CD4-positive, alpha-beta T cell treated with Interleukin-4 for 1 hour (primary cell): ENCODE results near the gene RNF13.

Source experiments
- DNase-seq, 2 donors: peaks; one replicate each; pipeline ENCODE4 v3.0.0-alpha.2; 2020 to 2022

The RNF13 gene

DNA sequence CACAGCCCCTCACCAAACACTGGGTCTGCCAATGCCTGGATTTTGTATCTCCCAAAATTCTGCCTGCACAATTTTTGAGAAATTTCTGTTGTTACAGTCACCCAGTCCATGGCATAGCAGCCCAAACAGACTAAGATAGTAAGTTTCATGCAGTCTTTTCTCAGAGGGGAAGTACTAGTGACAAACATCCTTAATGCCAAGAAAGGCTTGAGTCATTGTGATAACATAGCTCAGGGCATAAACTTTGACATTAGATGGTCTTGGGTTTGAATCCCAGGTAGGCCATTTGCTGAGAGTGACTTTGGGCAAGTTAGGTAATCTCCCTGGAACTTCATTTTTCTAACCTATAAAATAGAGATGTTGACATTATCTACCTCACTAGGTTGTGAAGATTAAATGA, 193.8 kb downstream of the RNF13 start:
- DNase-seq, result no peak
